Measurements from ENCODE around the gene ZC3H15.
"Not testable (repeated sequence)": the region's sequence is repeated elsewhere in the genome, so short reads cannot be mapped to it uniquely, and the experiment has no call there.

Gene ZC3H15

GRCh38 chr2:186496401-186496800, 10.3 kb downstream of the ZC3H15 start:
- no peak for DNase-seq

GRCh38 chr2:186497928-186498327, 11.9 kb downstream of the ZC3H15 start:
- no peak for DNase-seq

GRCh38 chr2:186498834-186499233, 12.8 kb downstream of the ZC3H15 start:
- DNase-seq, result no peak

GRCh38 chr2:186503827-186504606, 18.0 kb downstream of the ZC3H15 start:
- no peak for DNase-seq

GRCh38 chr2:186508263-186508662, 22.2 kb downstream of the ZC3H15 start:
- DNase-seq, result no peak

- DNase-seq, result no peak
Measured at GRCh38 chr2:186515376-186515775, 29.3 kb downstream of the ZC3H15 start.

GRCh38 chr2:186516396-186516795, 30.3 kb downstream of the ZC3H15 start:
- no peak for DNase-seq

- no peak for DNase-seq
Measured at GRCh38 chr2:186517090-186517489, 31.0 kb downstream of the ZC3H15 start.

- DNase-seq, result no peak
Measured at GRCh38 chr2:186518291-186518690, 32.2 kb downstream of the ZC3H15 start.

GRCh38 chr2:186518945-186519344, 32.9 kb downstream of the ZC3H15 start:
- DNase-seq, result no peak

GRCh38 chr2:186521570-186522153, 35.6 kb downstream of the ZC3H15 start:
- DNase-seq, result not testable (repeated sequence)

GRCh38 chr2:186522450-186522849, 36.4 kb downstream of the ZC3H15 start:
- DNase-seq, result no peak

GRCh38 chr2:186523791-186524190, 37.7 kb downstream of the ZC3H15 start:
- DNase-seq, result no peak

- DNase-seq, result no peak
Measured at GRCh38 chr2:186526281-186526680, 40.2 kb downstream of the ZC3H15 start.

- DNase-seq, result no peak
Measured at GRCh38 chr2:186530314-186530713, 44.3 kb downstream of the ZC3H15 start.

- DNase-seq, result no peak
Measured at GRCh38 chr2:186531257-186531775, 45.3 kb downstream of the ZC3H15 start.

GRCh38 chr2:186532891-186533290, 46.8 kb downstream of the ZC3H15 start:
- no peak for DNase-seq

GRCh38 chr2:186533717-186534116, 47.7 kb downstream of the ZC3H15 start:
- DNase-seq, result no peak

GRCh38 chr2:186534406-186534805, 48.3 kb downstream of the ZC3H15 start:
- DNase-seq, result no peak

- DNase-seq, result no peak
Measured at GRCh38 chr2:186535861-186536260, 49.8 kb downstream of the ZC3H15 start.

GRCh38 chr2:186537019-186537418, 51.0 kb downstream of the ZC3H15 start:
- no peak for DNase-seq

- no peak for DNase-seq
Measured at GRCh38 chr2:186540941-186541340, 54.9 kb downstream of the ZC3H15 start.

- no peak for DNase-seq
Measured at GRCh38 chr2:186542002-186542401, 55.9 kb downstream of the ZC3H15 start.

- DNase-seq, result no peak
Measured at GRCh38 chr2:186543561-186544131, 57.6 kb downstream of the ZC3H15 start.

Data from stimulated activated CD4-positive, alpha-beta T cell treated with anti-CD3 and anti-CD28 coated beads, Interleukin-4, amount 100 ng/mL, for 1 hour (primary cell).